HG03520 (cell line): Measurements from ENCODE around the gene CARMIL1.

ENCODE experiments used
- ATAC-seq: cut with Tn5 transposase; IDR thresholded peaks from one replicate; pipeline ENCODE4 v1.9.1; 2021; ENCODE audit warnings: mild to moderate bottlenecking, moderate library complexity; ENCODE audit not compliant: unreplicated experiment

The CARMIL1 gene

DNA sequence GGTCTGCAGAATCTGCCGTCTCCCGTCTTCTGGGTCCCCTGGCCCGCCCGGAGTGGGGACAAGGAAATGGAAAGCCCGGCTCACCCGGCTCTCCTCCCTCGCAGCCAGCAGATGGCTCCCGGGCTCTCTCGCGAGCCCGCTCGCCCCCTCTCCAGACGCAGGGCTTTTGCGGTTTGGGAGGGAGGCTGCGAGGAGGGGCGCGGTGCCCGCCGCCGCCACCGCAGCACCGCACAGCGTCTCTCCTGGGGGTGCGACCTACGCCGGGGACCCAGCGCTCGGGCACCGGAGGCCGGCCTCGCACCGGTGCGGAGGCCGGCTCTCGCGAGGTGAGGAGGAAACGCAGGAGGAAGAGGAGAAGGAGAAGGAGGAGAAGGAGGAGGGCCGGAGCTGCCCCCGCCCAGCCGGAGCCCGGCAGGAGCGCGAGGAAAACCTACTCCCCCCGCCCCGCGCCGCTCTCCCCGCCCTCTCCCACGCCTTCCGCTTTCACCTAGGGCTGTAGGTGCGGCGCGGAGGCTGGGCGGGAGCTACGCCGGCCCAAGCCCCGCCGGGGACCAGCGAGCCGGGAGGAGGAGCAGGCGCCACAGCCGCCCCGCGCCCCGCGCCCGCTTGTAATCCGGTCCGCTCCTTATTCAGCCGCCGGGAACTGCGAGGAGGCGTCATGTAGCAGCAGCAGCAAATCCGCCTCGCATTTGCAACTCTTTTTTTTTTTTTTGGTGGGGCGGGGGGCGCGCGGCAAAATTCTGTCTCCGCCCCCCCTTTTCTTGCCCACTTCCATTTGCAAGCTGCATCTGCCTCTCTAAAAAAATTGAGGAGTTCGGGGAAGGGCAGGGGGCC is at the start of gene CARMIL1:
Gene CARMIL1, plus strand, starts transcription at position 461 of the 834 bp plus-strand sequence. CDS start 422 bp downstream, outside the sequence.
- peak; percentile 61 for ATAC-seq

- ATAC-seq: no peak
Observed at GRCh38 chr6:25229671-25230321, 49.4 kb upstream of the CARMIL1 start.

DNA sequence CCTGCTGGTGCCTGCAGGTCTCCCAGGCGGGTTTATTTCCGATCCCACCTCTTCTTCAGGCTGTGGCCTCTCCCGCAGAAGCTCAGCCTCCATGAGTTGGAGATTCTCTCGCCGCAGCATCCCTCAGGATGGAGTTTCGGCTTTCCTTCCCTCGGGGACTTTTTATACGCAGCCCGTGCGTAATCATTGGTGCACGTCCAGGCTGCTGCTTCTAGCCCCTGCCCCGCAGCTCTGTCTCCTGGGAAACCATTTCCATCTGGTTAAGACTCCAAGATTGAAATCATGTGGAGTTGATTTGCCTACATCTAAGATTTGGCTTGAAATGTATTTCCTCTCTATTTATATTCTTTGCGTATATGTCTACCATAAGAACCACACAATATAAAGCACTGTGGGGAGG is 46.7 kb upstream of the CARMIL1 start:
- ATAC-seq: no peak

- no peak for ATAC-seq
Observed at GRCh38 chr6:25233226-25233625, 45.9 kb upstream of the CARMIL1 start.

- no peak for ATAC-seq
Observed at GRCh38 chr6:25237579-25237978, 41.6 kb upstream of the CARMIL1 start.

DNA sequence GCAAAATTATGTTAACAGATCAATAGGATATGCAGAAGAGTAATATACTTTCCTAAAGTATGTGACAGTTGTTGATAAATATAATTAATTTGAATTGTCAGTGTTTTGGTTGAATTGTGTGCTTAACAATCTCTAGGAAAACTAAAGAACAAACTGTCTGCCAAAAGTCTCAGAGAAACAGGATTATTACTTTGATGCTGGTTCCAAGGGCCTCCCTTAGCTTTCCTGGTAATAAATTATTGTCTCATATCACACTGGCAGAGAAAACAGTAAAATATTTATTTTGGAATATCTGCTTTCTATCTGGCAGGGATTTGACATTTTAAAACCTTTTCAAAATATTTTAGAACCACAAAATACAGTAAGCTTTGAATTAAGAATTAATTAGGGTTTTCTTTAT is 40.1 kb upstream of the CARMIL1 start:
- ATAC-seq: no peak

- ATAC-seq: no peak
Observed at GRCh38 chr6:25239498-25239897, 39.7 kb upstream of the CARMIL1 start.

DNA sequence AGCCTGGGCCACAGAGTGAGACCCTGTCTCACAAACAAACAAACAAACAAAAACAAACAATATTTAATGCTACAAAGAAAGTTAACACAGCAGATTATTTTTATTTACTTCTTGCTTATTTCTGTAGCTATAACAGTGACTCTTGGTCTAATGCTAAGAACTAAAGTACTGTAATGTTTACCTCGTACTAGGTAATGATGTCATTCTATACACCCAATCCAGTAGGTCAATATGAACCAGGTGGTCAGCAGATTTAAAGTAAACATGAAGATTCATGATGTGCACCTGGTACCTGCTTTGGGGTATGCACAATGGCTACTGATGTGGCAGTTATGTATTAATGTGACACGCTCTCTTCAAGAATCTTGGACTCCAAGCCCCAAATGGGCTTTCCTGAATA is 36.6 kb upstream of the CARMIL1 start:
- ATAC-seq: no peak

DNA sequence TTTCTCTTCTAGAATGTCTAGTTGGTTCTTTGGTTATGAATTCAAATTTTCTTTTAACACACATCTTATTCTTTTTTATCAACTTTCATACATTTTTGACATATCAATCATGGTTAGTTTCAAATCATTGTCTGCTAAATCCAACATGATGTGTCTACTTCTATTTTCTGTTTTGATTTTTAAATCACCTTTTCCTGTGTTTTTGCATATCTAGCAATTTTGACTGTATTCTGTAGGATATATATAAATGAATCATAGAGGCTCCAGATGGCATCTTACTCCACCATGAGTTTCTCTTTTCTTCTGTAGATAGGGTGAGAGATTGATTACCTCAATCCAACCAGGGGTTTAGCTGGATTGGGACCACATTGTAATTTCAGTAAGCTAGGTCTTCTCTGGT is 34.3 kb upstream of the CARMIL1 start:
- no peak for ATAC-seq

- no peak for ATAC-seq
Observed at GRCh38 chr6:25248123-25248522, 31.1 kb upstream of the CARMIL1 start.

DNA sequence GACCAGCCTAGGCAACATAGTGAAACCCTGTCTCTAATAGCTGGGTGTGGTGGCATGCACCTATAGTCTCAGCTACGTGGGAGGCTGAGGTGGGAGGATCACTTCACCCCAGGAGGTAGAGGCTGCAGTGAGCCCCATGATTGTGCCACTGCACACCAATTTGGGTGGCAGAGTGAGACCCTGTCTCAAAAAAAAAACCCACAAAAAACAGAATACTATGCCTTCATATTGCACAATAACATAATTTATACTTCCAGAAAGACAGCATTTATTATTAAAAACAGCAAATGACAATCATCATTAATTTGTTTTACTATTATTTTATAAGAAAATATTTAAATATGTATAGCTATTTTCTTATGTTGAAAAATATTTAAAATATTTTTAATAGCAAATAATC is 30.0 kb upstream of the CARMIL1 start:
- ATAC-seq: no peak

DNA sequence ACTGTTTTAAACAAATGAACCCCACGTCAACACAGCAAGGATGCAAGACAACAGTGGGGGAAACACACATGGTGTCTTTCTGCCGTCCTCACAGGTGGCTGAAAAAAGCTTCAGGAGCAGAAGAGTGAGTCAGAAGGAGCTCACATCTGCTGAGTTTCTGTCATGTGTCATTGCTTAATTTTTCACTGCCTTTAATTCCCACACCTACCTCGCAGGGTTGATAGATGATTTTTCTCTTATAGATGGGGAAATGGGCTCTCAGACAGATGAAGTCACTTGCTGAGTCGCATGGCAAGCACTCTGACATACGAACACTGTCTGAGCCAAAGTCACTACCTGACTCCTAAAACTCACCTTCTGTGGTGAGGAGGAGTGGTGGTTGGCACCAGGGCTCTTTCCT is 28.3 kb upstream of the CARMIL1 start:
- no peak for ATAC-seq

GRCh38 chr6:25251426-25251825 is 27.7 kb upstream of the CARMIL1 start:
- ATAC-seq: no peak

- ATAC-seq: no peak
Observed at GRCh38 chr6:25253351-25253750, 25.8 kb upstream of the CARMIL1 start.

DNA sequence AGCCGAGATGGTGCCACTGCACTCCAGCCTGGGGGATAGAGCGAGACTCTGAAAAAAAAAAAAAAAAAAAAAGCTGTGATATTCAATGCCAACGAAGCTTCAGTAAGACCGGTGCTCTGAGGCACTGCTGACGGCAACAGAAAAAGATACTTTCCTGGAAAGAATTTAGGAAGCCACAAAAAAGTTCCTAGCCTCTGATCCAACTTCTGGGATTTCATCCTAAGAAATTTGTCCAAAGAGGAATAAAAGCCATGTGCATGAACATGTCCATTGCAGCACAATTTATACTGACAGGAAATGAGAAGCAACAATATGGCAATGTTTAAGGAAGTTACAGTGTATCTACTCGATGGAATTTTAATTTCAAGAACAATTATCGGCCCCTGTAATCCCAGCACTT is 24.5 kb upstream of the CARMIL1 start:
- no peak for ATAC-seq

DNA sequence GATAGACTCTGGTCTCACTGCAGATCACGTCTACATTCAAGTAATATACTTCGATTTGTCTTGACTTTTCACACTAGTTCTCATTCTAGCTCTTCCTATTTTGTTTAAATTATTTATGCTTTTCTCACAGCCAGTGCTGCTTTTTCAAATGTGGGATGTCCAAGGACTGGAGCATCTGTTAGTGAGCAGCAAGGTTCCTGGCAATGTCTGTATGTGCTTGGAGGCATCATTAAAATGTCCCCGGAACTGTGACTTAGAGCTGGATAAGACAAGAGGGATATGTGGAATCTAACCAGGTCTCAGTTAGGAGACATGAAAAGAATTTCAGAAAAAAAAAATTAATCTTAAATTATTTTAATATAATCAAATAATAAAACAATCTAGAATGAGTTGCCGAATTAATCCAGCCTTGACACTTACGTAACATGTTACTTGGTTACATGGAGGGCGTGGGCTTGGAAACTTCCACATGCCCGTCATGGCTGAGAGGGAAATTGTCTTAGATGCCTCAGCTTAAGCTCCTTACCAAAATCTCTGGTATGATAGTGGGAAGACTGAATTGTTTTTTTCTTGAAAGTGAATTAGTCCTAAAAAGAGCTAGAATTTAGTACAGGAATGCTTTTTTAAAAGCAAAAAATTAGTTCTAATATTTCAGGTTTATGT is 21.4 kb upstream of the CARMIL1 start:
- ATAC-seq: no peak

- ATAC-seq: no peak
Observed at GRCh38 chr6:25259756-25260155, 19.4 kb upstream of the CARMIL1 start.

GRCh38 chr6:25263657-25264056 is 15.5 kb upstream of the CARMIL1 start:
- ATAC-seq: no peak

GRCh38 chr6:25266456-25267100 is 12.6 kb upstream of the CARMIL1 start:
- no peak for ATAC-seq

DNA sequence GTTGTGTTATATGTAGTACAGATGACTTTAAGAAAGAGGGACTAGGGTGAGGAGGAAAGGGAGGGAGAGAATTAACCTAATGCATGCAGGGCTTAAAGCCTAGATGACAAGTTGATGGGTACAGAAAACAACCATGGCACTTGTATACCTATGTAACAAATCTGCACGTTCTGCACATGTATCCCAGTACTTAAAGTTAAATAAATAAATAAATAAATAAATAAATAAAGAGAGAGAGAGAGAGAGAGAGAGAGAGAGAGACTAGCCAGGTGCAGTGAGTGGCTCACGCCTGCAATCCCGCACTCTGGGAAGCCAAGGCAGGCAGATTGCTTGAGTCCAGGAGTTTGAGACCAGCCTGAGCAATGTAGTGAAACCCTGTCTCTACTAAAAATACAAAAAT is 11.5 kb upstream of the CARMIL1 start:
- ATAC-seq: no peak

DNA sequence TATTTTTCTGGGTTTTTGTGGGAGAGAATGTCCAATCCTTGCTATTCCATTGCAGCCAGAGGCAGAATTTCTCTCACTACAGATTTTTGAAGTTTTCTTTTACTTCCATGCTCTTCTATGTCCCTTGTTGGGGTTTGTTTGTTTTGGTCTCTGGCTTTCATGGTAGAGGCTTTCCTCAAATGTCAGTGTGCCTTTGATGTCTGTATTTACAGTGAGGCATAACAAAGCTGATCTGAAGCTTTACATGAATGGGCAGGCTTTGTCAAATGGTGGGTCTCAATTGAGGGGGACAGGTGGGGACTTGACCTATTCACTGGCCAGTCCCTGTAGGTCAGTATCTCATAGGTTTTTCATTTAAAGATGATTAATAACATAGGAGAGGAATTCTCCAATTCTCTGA is 8.6 kb upstream of the CARMIL1 start:
- ATAC-seq: no peak
